GM19239 (cell line): ENCODE results near the gene CCDC116.
"Not testable (repeated sequence)": the region's sequence is repeated elsewhere in the genome, so short reads cannot be mapped to it uniquely, and the experiment has no call there.

Experiments used
- DNase-seq: peaks from one replicate; pipeline ENCODE4 v3.0.0; 2011; ENCODE audit warnings: low spot score; ENCODE audit not compliant: insufficient read length
- FAIRE-seq: peaks from 2 replicates; lab custom pipeline; 2011; peaks lifted over from hg19 to GRCh38; lab: Jason Lieb, UNC

Gene CCDC116

DNA sequence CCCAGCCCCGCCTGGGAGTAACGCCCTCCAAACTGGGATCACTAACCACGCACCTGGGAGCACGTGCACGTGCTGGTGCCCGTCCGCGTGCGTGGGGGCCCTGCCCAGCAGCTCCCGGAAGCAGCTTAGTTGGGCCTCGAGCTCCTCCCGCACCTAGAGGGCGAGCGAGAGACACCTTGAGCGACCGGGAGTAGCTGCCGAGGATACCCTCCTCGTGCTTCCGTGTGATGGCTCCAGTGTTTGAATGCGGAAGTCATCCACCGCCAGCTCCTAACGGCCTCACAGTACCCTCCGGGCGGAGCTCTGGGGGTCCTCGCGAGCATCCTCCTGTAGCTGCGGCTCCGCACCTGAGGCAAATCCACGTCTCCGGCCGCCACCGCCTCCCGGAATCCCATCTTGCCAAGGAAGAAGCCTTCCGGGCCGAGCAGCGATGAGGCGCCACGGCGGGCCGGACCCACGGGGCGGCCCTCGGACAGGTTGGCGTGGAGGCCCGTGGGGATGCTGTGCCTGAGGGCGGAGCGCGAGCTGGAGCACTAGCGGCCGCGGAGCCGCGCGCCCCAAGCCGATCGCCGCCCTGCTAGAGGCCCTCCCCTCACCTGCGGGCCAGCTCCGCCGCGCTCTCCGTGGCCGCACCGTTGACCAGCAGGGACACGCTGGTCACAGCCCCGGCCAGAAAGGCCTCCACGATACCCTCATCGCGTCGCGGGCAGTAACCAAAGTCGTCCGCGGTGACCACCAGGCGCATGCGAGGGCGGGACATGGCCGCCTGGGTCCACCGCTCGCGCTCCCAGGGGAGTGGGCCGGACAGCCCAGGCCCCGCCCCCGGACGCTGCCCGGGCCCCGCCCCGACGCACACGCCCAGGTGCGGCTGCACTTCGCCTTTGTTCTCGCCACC, 3.1 kb upstream of the CCDC116 start, which contains the start of gene YDJC:
Gene YDJC, minus strand, starts transcription at position 768 of the 895 bp plus-strand sequence. Its CDS starts 8 bp downstream, at position 760.
- peak; percentile 98 for DNase-seq
- FAIRE-seq, result peak; percentile 93

DNA sequence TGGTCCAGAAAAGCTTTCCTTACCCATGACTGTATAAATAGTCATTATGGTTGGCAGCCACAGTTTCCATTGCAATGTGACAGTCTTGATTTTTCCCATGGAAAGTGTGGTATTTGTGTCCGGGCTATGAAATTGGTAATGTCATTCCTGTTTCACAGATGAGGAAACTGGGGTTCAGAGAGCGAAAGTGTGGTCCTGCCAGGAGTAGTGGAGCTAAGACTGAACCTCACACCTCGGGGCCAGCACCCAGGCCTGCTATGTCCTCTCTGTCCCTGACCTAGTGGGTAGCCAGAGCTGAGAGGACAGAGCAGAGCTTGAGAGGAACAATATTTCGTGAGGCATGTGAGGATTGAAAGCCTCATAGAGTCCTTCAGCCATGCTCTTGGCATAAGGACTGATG, 1.5 kb upstream of the CCDC116 start:
- no peak for FAIRE-seq

DNA sequence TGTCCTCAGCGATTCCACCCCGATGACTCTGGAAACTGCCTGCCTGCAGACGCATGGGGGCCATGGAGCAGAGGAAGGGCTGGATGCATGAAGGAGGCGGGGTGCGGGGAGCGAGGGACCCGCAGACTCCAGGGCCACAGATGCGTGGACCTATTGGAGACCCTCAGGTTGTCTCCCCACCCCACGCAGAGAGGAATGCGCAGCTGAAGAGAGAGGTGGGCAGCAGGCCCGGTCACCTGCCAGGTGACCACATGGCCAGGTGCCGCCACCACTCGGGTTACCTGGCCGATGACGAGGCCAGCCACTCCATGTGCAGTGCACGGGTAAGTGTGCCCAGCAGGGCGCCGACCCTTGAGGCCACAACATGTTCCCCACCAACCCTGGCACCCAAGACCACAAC, 371 bp downstream of the CCDC116 start:
- FAIRE-seq (no peak), DNase-seq (no peak)

More for the DNA sequence above, 1.5 kb upstream of the CCDC116 start:
- no peak for DNase-seq

DNA sequence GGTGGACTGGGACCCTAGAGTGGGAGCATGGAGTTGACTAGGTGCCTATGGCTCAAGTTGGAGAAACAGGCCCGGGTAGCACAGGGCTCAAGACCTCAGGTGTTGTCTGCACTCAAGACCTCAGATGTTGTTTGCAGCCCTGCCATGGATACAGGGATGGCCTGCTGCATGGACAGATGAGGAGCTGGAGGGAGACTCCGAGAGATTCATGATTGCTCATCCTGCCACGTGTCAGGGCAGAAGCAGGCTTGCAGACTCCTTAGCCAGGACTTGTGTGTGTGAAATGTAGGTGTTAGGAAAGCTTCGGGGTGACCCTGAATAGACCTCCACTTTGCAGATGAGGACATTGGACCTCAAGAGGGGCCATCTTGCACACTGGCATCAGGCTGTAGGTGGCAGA, 921 bp downstream of the CCDC116 start:
- FAIRE-seq, result no peak
- DNase-seq, result no peak

DNA sequence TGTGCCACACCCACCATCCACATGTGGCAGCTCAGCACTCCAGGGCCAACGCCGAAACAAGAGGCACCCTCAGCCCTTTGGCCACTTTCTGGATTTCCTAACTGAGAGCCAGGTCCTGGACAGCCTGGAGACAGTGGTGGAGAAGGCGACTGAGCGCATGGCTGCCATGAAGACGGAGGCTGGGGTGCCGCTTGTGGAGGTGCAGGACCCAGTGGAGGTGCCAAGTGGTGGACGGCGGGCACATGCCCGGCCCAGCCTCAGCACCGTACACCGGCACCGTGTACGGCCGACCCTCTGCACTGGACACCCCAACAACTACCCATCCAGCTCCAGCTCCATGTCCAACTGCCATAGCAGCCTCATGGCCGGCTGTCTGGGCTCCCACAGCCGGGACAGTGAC, 1.5 kb downstream of the CCDC116 start:
- no peak for DNase-seq
- FAIRE-seq, result no peak

DNA sequence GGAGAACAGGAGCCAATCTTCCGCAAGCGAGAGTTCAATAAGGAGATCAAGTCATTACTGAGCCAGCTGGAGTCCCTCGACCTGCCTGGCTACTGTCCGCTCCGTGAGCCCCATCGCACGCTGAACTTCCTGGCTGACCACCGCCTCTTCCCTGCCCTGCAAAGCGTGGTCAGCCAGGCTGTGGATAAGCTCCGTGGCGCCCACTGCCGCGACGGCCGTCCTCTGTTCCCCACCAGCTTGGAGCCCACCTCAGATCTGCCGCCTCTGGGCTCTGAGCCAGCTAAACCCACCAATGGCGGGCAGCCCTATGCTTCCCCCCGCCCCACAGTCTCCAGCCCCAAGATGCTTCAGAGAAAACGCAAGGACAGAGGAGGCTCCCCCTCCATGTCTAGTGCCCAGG, 2.3 kb downstream of the CCDC116 start:
- no peak for FAIRE-seq
- no peak for DNase-seq

- no peak for FAIRE-seq
- DNase-seq, result no peak
Measured at GRCh38 chr22:21635771-21636510, 3.4 kb downstream of the CCDC116 start.

GRCh38 chr22:21636629-21637218, 4.2 kb downstream of the CCDC116 start:
- FAIRE-seq (no peak), DNase-seq (no peak)

DNA sequence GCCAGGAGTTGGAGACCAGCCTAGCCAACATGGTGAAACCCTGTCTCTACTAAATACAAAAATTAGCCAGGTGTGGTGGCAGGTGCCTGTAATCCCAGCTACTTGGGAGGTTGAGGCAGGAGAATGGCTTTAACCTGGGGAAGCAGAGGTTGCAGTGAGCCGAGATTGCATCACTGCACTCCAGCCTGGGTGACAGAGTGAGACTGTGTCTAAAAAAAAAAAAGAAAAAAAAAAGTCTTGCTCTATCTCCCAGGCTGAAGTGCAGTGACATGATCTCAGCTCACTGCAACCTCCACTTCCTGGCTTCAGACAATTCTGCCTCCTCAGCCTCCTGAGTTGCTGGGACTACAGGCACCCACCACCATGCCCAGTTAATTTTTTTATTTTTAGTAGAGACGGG, 4.9 kb downstream of the CCDC116 start:
- not testable (repeated sequence) for FAIRE-seq, DNase-seq

- DNase-seq (no peak), FAIRE-seq (no peak)
Measured at GRCh38 chr22:21639359-21639758, 6.8 kb downstream of the CCDC116 start.

DNA sequence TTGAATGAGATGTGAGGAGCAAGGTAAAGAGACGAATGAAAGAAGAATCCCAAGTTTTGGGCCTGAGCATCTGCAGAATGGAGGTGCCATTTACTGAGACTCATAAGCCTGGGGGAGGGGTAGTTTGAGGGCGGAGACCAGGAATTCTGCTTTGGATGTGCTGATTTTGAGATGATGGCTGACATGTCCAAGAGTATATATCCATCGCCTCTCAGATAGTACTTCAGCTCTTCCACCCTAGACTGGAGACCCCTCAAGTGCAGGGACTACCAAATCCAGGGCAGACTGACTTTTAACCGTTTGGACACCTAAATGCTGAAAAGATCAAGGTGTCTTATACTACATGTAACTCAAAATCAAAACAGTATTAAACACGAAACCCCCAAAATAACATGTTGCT, 8.2 kb downstream of the CCDC116 start:
- FAIRE-seq (no peak), DNase-seq (no peak)

DNA sequence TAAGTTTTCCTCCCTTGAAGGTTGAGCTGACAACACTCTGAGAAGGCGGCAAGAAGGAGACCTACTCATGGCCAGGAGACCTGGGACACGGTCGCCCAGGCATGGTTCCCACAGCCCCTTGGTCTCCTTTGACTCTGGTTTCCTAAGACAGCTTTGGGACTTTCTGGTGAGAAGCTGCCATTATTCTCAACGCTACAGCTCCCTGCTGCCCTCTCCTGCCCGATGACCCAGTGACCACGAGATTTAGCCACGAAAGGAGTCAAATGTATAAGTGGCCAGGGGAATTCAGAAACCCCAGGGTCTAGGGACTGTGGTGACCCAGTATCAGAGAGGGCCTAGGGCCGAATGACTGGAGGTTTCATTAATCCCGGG, 8.8 kb downstream of the CCDC116 start:
- peak; percentile 8 for FAIRE-seq
- DNase-seq, result no peak

GRCh38 chr22:21641789-21642583, 9.4 kb downstream of the CCDC116 start, which contains the start of gene SDF2L1:
TSS of gene SDF2L1 (plus strand) at chr22:21642302. CDS start at chr22:21642337, 35 bp downstream.
- FAIRE-seq, result peak; percentile 97
- DNase-seq, result peak; percentile 94

GRCh38 chr22:21642584-21643448, 10.3 kb downstream of the CCDC116 start:
- FAIRE-seq (peak; percentile 90), DNase-seq (no peak)

DNA sequence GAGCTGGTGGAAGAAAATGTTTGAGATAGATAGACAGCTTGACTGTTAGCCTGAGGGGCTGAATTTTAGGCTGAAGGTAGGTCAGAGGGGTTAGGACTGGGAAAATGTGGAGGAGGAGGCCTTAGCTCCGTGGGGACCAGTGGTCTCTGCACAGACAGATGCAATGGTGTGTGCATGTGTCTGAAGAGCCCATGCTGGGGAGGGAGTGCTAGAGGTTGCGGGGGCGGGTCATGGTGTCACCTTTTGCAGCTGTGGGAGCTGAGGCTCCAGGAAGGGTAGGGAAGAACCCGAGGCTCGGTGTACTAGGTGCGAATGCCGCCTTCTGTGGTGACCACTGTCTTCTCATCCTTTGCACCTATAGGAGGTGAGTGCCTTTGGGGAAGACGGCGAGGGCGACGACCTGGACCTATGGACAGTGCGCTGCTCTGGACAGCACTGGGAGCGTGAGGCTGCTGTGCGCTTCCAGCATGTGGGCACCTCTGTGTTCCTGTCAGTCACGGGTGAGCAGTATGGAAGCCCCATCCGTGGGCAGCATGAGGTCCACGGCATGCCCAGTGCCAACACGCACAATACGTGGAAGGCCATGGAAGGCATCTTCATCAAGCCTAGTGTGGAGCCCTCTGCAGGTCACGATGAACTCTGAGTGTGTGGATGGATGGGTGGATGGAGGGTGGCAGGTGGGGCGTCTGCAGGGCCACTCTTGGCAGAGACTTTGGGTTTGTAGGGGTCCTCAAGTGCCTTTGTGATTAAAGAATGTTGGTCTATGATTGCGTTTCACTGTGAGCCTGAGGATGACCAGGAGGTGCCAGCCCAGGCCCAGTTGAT, 11.2 kb downstream of the CCDC116 start:
- no peak for FAIRE-seq
- no peak for DNase-seq

GRCh38 chr22:21645513-21645912, 13.0 kb downstream of the CCDC116 start:
- not testable (repeated sequence) for FAIRE-seq, DNase-seq

GRCh38 chr22:21646608-21647590, 14.3 kb downstream of the CCDC116 start:
- DNase-seq, result no peak
- FAIRE-seq, result peak; percentile 96
